BJ (cell line): ENCODE results near the gene VWA2. TPM values are rescaled to one million over a fixed set of nuclear protein-coding genes. Genes with fewer than 3 reads are reported as not detected.

Source experiments
- CTCF ChIA-PET: fragments of 350-600 bp; formaldehyde crosslinking; extraction: SDS; loops from one replicate; lab custom pipeline; 2021; ENCODE audit warnings: antibody characterized with exemption, inconsistent platforms; lab: Yijun Ruan, JAX
- POLR2A ChIA-PET: fragments of 300-600 bp; sonication (Branson Sonifier 250); formaldehyde crosslinking; extraction: SDS; loops from one replicate; lab custom pipeline; 2021; ENCODE audit warnings: antibody characterized with exemption; lab: Charles Lee
- DNase-seq: peaks from one replicate; pipeline ENCODE4 v3.0.0-alpha.2; 2011; ENCODE audit warnings: low read depth
- H3K27me3 ChIP-seq: 2 replicates; pipeline ENCODE4 v1.6.0; 2011; ENCODE audit warnings: low read length; ENCODE audit not compliant: control insufficient read depth, insufficient read depth
- H3K36me3 ChIP-seq: 2 replicates; pipeline ENCODE4 v1.5.1; 2011; ENCODE audit warnings: low read length; ENCODE audit not compliant: control insufficient read depth, insufficient read depth
- H3K4me3 ChIP-seq: 2 replicates; pipeline ENCODE4 v1.5.1; 2011; ENCODE audit warnings: low read depth, mild to moderate bottlenecking, control low read depth, low read length
- CTCF ChIP-seq: IDR thresholded peaks from 2 replicates; pipeline ENCODE4 v1.5.1; 2011; ENCODE audit warnings: low read depth, mild to moderate bottlenecking, control low read depth, inconsistent platforms, low read length, moderate library complexity; ENCODE audit not compliant: insufficient read depth
- polyA plus RNA-seq: library from polyadenylated mRNA; depleted of rRNA; stranded (reverse); fragments of >200 nt; gene quantifications from 2 replicates; pipeline ENCODE4 v1.2.3, GENCODE V29; 2011

VWA2 gene
- polyA plus RNA-seq, 1 experiment: 0.07 TPM

GRCh38 chr10:114307731-114308130 lies 68.7 kb downstream of the VWA2 start:
- no peak for TF ChIP-seq CTCF
- no peaks in the 10 kb centered on the region; the same call in 1 of the 2 replicates for H3K27me3 ChIP-seq
- ChIA-PET POLR2A (no interaction called here), CTCF (interaction anchor here (1.0 to 3.5 kb wide), 4 partner anchors 16 to 130 kb away, joined by 3 to 8 read pairs (median 4); no protein-coding TSS in a partner anchor)
- H3K36me3 ChIP-seq: no peaks in the 10 kb centered on the region
- no peak overlapping the region for H3K4me3 ChIP-seq
- no peak for DNase-seq

- no peak for DNase-seq
- Histone ChIP-seq H3K4me3 (no peak overlapping the region), H3K27me3 (peaks cover 2% of the 10 kb centered on the region; the same call in 1 of the 2 replicates), H3K36me3 (no peaks in the 10 kb centered on the region)
- ChIA-PET POLR2A (no interaction called here), CTCF (interaction anchor here (0.5 to 3.5 kb wide), 3 partner anchors 15 to 129 kb away, joined by 3 to 8 read pairs (median 5); no protein-coding TSS in a partner anchor)
- TF ChIP-seq CTCF: no peak
These were observed 69.7 kb downstream of the VWA2 start for GRCh38 chr10:114308531-114309363.

- peaks cover 2% of the 10 kb centered on the region; the same call in 1 of the 2 replicates for H3K27me3 ChIP-seq
- no peaks in the 10 kb centered on the region for H3K36me3 ChIP-seq
- POLR2A ChIA-PET: no interaction called here
- DNase-seq: no peak
- no peak for TF ChIP-seq CTCF
- CTCF ChIA-PET: interaction anchor here (3.5 kb wide), 1 partner anchor 129 kb away, joined by 8 read pairs; no protein-coding TSS in a partner anchor
- no peak overlapping the region for H3K4me3 ChIP-seq
These were observed 70.3 kb downstream of the VWA2 start for GRCh38 chr10:114309364-114309651.

- H3K4me3 ChIP-seq: no peak overlapping the region
- CTCF ChIA-PET: interaction anchor here (3.5 kb wide), 1 partner anchor 128 kb away, joined by 8 read pairs; no protein-coding TSS in a partner anchor
- TF ChIP-seq CTCF: no peak
- POLR2A ChIA-PET: no interaction called here
- no peak for DNase-seq
- H3K36me3 ChIP-seq: no peaks in the 10 kb centered on the region
- H3K27me3 ChIP-seq: peaks cover 2% of the 10 kb centered on the region; the same call in 1 of the 2 replicates
These were observed 71.3 kb downstream of the VWA2 start for GRCh38 chr10:114310346-114310745.

GRCh38 chr10:114311023-114311422 lies 72.0 kb downstream of the VWA2 start:
- TF ChIP-seq CTCF: no peak
- ChIA-PET CTCF (no interaction called here), POLR2A (no interaction called here)
- H3K27me3 ChIP-seq: peaks cover 2% of the 10 kb centered on the region; the same call in 1 of the 2 replicates
- H3K36me3 ChIP-seq: no peaks in the 10 kb centered on the region
- H3K4me3 ChIP-seq: no peak overlapping the region
- DNase-seq: no peak
